GM12878 (cell line): Measurements from ENCODE around the gene CFAP65.

ENCODE experiments used
- ATF3 ChIP-seq: IDR thresholded peaks from 2 replicates; pipeline ENCODE4 v1.6.1; 2011; ENCODE audit warnings: low read depth, mild to moderate bottlenecking, low read length, moderate library complexity, borderline replicate concordance; ENCODE audit errors: extremely low read depth
- BCL11A ChIP-seq: IDR thresholded peaks from 2 replicates; pipeline ENCODE4 v1.6.1; 2011; ENCODE audit warnings: low read depth, low read length
- BHLHE40 ChIP-seq, 2 experiments: fragments of 450-650 bp in 1 of 2; IDR thresholded peaks; 2 replicates each; pipeline ENCODE4 v1.6.1; 2011 to 2017; ENCODE audit warnings: low read depth in 2 of 2, borderline replicate concordance in 1 of 2, improper control_type of control experiment in 1 of 2, low read length in 1 of 2, mild to moderate bottlenecking in 1 of 2
- CTCF ChIP-seq, 3 experiments: IDR thresholded peaks in 2 of 3; conservative IDR thresholded peaks in 1 of 3; 2 replicates each; pipeline ENCODE4 v1.5.1; 2011; ENCODE audit warnings: low read depth in 3 of 3, low read length in 3 of 3, mild to moderate bottlenecking in 3 of 3, control low read depth in 2 of 3, moderate library complexity in 2 of 3, inconsistent platforms in 1 of 3, mixed read lengths in 1 of 3; ENCODE audit not compliant: control insufficient read depth in 2 of 3, insufficient read depth in 1 of 3; ENCODE audit errors: extremely low read depth in 1 of 3
- EP300 ChIP-seq, 2 experiments: fragments of 150-350 bp in 1 of 2; IDR thresholded peaks; 2 replicates each; pipeline ENCODE4 v1.6.1; 2011 to 2012; ENCODE audit warnings: low read depth in 2 of 2, low read length in 2 of 2, borderline replicate concordance in 1 of 2, improper control_type of control experiment in 1 of 2, inconsistent platforms in 1 of 2; ENCODE audit not compliant: control insufficient read depth in 1 of 2
- JUND ChIP-seq: IDR thresholded peaks from 2 replicates; pipeline ENCODE4 v1.6.1; 2012; ENCODE audit warnings: low read depth, mild to moderate bottlenecking, low read length, improper control_type of control experiment, moderate library complexity
- RFX5 ChIP-seq: IDR thresholded peaks from 2 replicates; pipeline ENCODE4 v1.6.1; 2011; ENCODE audit warnings: low read depth, low read length, improper control_type of control experiment
- SMARCA5 ChIP-seq: fragments of 450-650 bp; IDR thresholded peaks from 2 replicates; pipeline ENCODE4 v1.6.1; 2017; ENCODE audit warnings: mild to moderate bottlenecking
- YY1 ChIP-seq: IDR thresholded peaks from 2 replicates; pipeline ENCODE4 v1.6.1; 2011; ENCODE audit warnings: low read depth, mild to moderate bottlenecking, low read length
- ZNF24 ChIP-seq: fragments of 450-650 bp; IDR thresholded peaks from 2 replicates; pipeline ENCODE4 v1.6.1; 2017; ENCODE audit warnings: antibody characterized with exemption, mild to moderate bottlenecking
- ZNF687 ChIP-seq: fragments of 450-650 bp; IDR thresholded peaks from 2 replicates; pipeline ENCODE4 v1.6.1; 2017; ENCODE audit warnings: mild to moderate bottlenecking, moderate library complexity

- TF ChIP-seq BHLHE40 (IDR thresholded peaks at IDR 0.05; ENCODE audit: borderline replicate concordance in 1 of 2, low read depth in 2 of 2, low read length in 1 of 2) (no peak), YY1 (no peak), CTCF (IDR thresholded peaks at IDR 0.05 in 2 of 3, conservative IDR thresholded peaks at IDR 0.05 in 1 of 3; ENCODE audit: control insufficient read depth in 2 of 3, extremely low read depth in 1 of 3, insufficient read depth in 1 of 3, low read depth in 3 of 3, low read length in 3 of 3) (no peak), JUND (no peak), ZNF687 (no peak), EP300 (IDR thresholded peaks at IDR 0.05; ENCODE audit: borderline replicate concordance in 1 of 2, control insufficient read depth in 1 of 2, low read depth in 2 of 2, low read length in 2 of 2) (no peak), ZNF24 (no peak), BCL11A (no peak), RFX5 (no peak), SMARCA5 (no peak), ATF3 (no peak)
These were observed 31.5 kb upstream of the CFAP65 start for GRCh38 chr2:219072741-219073250.
